ENCODE results near the gene CFAP97. TPM values are rescaled to one million over a fixed set of nuclear protein-coding genes. Genes with fewer than 3 reads are reported as not detected.

CFAP97 gene
- total and polyA plus RNA-seq, 9 of the 15 experiments (the other 6 are each of a cell fraction or from before 2014, with no cell fraction given), result 17.3 to 57.8 (median 44.4) TPM

- Histone ChIP-seq H3K27me3 (ENCODE audit: control insufficient read depth in 2 of 2, insufficient read depth in 2 of 2, low read length in 2 of 2) (no peaks in the 10 kb centered on the region), H3K4me3 (no peak overlapping the region), H4K20me1 (replicated peaks; ENCODE audit: control insufficient read depth, insufficient read depth, low read length) (no peaks in the 10 kb centered on the region; the same call in 1 of the 2 replicates), H3K9me3 (replicated peaks; ENCODE audit: control insufficient read depth, insufficient read depth, low read depth, low read length) (no peaks in the 10 kb centered on the region), H2AFZ (ENCODE audit: low read depth, low read length) (no peak overlapping the region), H3K79me2 (ENCODE audit: control insufficient read depth, insufficient read depth, low read length) (peaks cover 70% of the 10 kb centered on the region), H3K9me1 (ENCODE audit: control insufficient read depth, insufficient read depth, low read length) (no peaks in the 10 kb centered on the region), H3K27ac (ENCODE audit: extremely low read depth, low read depth, low read length) (no peak overlapping the region), H3K36me3 (ENCODE audit: control insufficient read depth, insufficient read depth, low read length) (peaks cover 19% of the 10 kb centered on the region; the same call in 2 of the 3 replicates), H3K9ac (ENCODE audit: insufficient read depth in 1 of 2, low read depth in 2 of 2, low read length in 2 of 2) (no peak overlapping the region), H3K4me1 (replicated peaks in 1 of 2; ENCODE audit: control insufficient read depth in 2 of 2, insufficient read depth in 2 of 2, low read length in 2 of 2) (peaks cover 3 to 7% of the 10 kb centered on the region in 2 experiments; a peak in 4 of 5 replicates), H3K4me2 (ENCODE audit: insufficient read depth, low read length) (no peak overlapping the region)
- 64% methylated on average over 9 of the region's 9 CpGs for WGBS (ENCODE audit: insufficient coverage, low coverage, missing lambda C conversion rate)
- intact Hi-C loops (cut with micrococcal nuclease), result no loop called here
- FAIRE-seq (peak; percentile 44), ATAC-seq (0 out of 3 replicates have a peak, but pooled peaks have one; percentile 33), DNase-seq (ENCODE audit: extremely low read depth in 1 of 4, low spot score in 3 of 4) (no peak)
- TF ChIP-seq ATF3 (IDR thresholded peaks at IDR 0.05) (peak; percentile 66), ATF3 (CRISPR knock-in tag; conservative IDR thresholded peaks at IDR 0.05) (no peak), FOSL1 (tag; conservative IDR thresholded peaks at IDR 0.05) (0 out of 2 replicates have a peak, but pooled peaks have one; percentile 35), JUND (IDR thresholded peaks at IDR 0.05; ENCODE audit: borderline replicate concordance, low read depth, low read length) (peak; percentile 31; the same call in 1 of the 2 replicates), JUND (tag; IDR thresholded peaks at IDR 0.05; ENCODE audit: borderline replicate concordance, low read depth, low read length) (no peak), ZNF316 (IDR thresholded peaks at IDR 0.05) (peak; percentile 79), C11orf30 (IDR thresholded peaks at IDR 0.05; ENCODE audit: low read depth) (peak; percentile 59; the same call in 1 of the 2 replicates), DPF2 (IDR thresholded peaks at IDR 0.05) (0 out of 2 replicates have a peak, but pooled peaks have one; percentile 17), HEY1 (CRISPR knock-in tag; IDR thresholded peaks at IDR 0.05; ENCODE audit: borderline replicate concordance) (no peak), ZEB2 (IDR thresholded peaks at IDR 0.05) (0 out of 2 replicates have a peak, but pooled peaks have one; percentile 42), ATF7 (IDR thresholded peaks at IDR 0.05) (no peak)
- ChIA-PET POLR2A (no interaction called here), CTCF (ENCODE audit: low intra/inter-chr PET ratio) (no interaction called here)
- in situ Hi-C loops (cut with MboI), result no loop called here
- BruUV-seq (replicated peaks), result no TSS peak
Measured at GRCh38 chr4:185194924-185195888, 8.6 kb downstream of the CFAP97 start.
